HepG2 (cell line): ENCODE data around the gene RRAD. TPM values are rescaled to one million over a fixed set of nuclear protein-coding genes. Genes with fewer than 3 reads are reported as not detected.

Source experiments
- ARNT ChIP-seq: fragments of 450-650 bp; IDR thresholded peaks from 2 replicates; pipeline ENCODE4 v1.6.1; 2017
- CBX2 ChIP-seq, 2 experiments: fragments of 200-600 bp in 1 of 2; sonication (generic); formaldehyde crosslinking in 1 of 2; IDR thresholded peaks; 2 replicates each; pipeline versions ENCODE4 v1.7.0 to v1.8.1; 2018 to 2022; ENCODE audit warnings: low read depth in 2 of 2, low read length in 1 of 2, mild to moderate bottlenecking in 1 of 2, missing genetic modification reagents in 1 of 2
- CCAR2 ChIP-seq: fragments of 200-400 bp; formaldehyde crosslinking; optimal IDR thresholded peaks from 2 replicates; pipeline ENCODE3; 2018; ENCODE audit warnings: low read depth, mild to moderate bottlenecking, low read length, moderate library complexity
- CREB1 ChIP-seq, 2 experiments: fragments of 450-650 bp in 1 of 2; IDR thresholded peaks; 2 replicates each; pipeline ENCODE4 v1.6.1; 2016 to 2017; ENCODE audit warnings: control low read depth in 1 of 2, mild to moderate bottlenecking in 1 of 2, missing compliant biosample characterization in 1 of 2, missing genetic modification characterization in 1 of 2
- DMAP1 ChIP-seq: IDR thresholded peaks from 2 replicates; pipeline ENCODE4 v1.6.1; 2016
- GATAD1 ChIP-seq: IDR thresholded peaks from 2 replicates; pipeline ENCODE4 v1.6.1; 2016; ENCODE audit warnings: missing genetic modification reagents, missing compliant biosample characterization
- NPAS2 ChIP-seq: sonication (generic); formaldehyde crosslinking; IDR thresholded peaks from 2 replicates; pipeline ENCODE4 v1.8.0; 2022; ENCODE audit warnings: mild to moderate bottlenecking, missing genetic modification reagents, borderline replicate concordance
- RXRB ChIP-seq: IDR thresholded peaks from 2 replicates; pipeline ENCODE4 v1.6.1; 2016; ENCODE audit warnings: borderline replicate concordance, missing genetic modification reagents, missing compliant biosample characterization
- SNAI1 ChIP-seq: sonication (generic); formaldehyde crosslinking; IDR thresholded peaks from 2 replicates; pipeline ENCODE4 v1.5.0; 2020; ENCODE audit warnings: mild to moderate bottlenecking, missing genetic modification reagents, borderline replicate concordance
- SP1 ChIP-seq, 2 experiments: fragments of 450-650 bp in 1 of 2; sonication (generic) in 1 of 2; formaldehyde crosslinking in 1 of 2; IDR thresholded peaks; 2 replicates each; pipeline versions ENCODE4 v1.4.0 to v1.6.1; 2016 to 2020; ENCODE audit warnings: missing genetic modification reagents in 1 of 2
- YY1 ChIP-seq: IDR thresholded peaks from 2 replicates; pipeline ENCODE4 v1.6.1; 2011; ENCODE audit warnings: low read length, low read depth, moderate library complexity, mild to moderate bottlenecking; ENCODE audit not compliant: insufficient read depth, insufficient replicate concordance
- ZMYM2 ChIP-seq: sonication (generic); formaldehyde crosslinking; IDR thresholded peaks from 2 replicates; pipeline ENCODE4 v1.8.0; 2022; ENCODE audit warnings: mild to moderate bottlenecking, missing genetic modification reagents
- ZMYM4 ChIP-seq: sonication (generic); formaldehyde crosslinking; IDR thresholded peaks from 2 replicates; pipeline ENCODE4 v1.8.1; 2023; ENCODE audit warnings: mild to moderate bottlenecking, missing genetic modification reagents
- ZNF296 ChIP-seq: sonication (generic); formaldehyde crosslinking; conservative IDR thresholded peaks from 2 replicates; pipeline ENCODE4 v1.5.0; 2020; ENCODE audit warnings: mild to moderate bottlenecking, missing genetic modification reagents
- ZNF460 ChIP-seq: sonication (generic); formaldehyde crosslinking; IDR thresholded peaks from 2 replicates; pipeline ENCODE4 v1.5.1; 2020; ENCODE audit warnings: missing genetic modification reagents, mild to moderate bottlenecking, borderline replicate concordance
- ZNF557 ChIP-seq: sonication (generic); formaldehyde crosslinking; IDR thresholded peaks from 2 replicates; pipeline ENCODE4 v1.4.0; 2020; ENCODE audit warnings: missing genetic modification reagents
- ZNF569 ChIP-seq: sonication (generic); formaldehyde crosslinking; IDR thresholded peaks from 2 replicates; pipeline ENCODE4 v1.5.0; 2020; ENCODE audit warnings: mild to moderate bottlenecking, missing genetic modification reagents, moderate library complexity, borderline replicate concordance
- ZNF619 ChIP-seq: sonication (generic); formaldehyde crosslinking; IDR thresholded peaks from 2 replicates; pipeline ENCODE4 v1.4.0; 2020; ENCODE audit warnings: mild to moderate bottlenecking, missing genetic modification reagents
- ZNF672 ChIP-seq: sonication (generic); formaldehyde crosslinking; IDR thresholded peaks from 2 replicates; pipeline ENCODE4 v1.8.1; 2022; ENCODE audit warnings: missing genetic modification reagents
- ZNF713 ChIP-seq: sonication (generic); formaldehyde crosslinking; IDR thresholded peaks from 2 replicates; pipeline ENCODE4 v1.4.0; 2020; ENCODE audit warnings: mild to moderate bottlenecking, missing genetic modification reagents
- ZNF749 ChIP-seq: sonication (generic); formaldehyde crosslinking; IDR thresholded peaks from 2 replicates; pipeline ENCODE4 v1.8.0; 2022; ENCODE audit warnings: mild to moderate bottlenecking, missing genetic modification reagents, moderate library complexity, borderline replicate concordance
- ZSCAN12 ChIP-seq: sonication (generic); formaldehyde crosslinking; IDR thresholded peaks from 2 replicates; pipeline ENCODE4 v1.9.0; 2021; ENCODE audit warnings: mild to moderate bottlenecking, missing genetic modification reagents
- polyA plus RNA-seq, 8 experiments: library from polyadenylated mRNA; depleted of rRNA in 3 of 8; stranded (reverse) in 7 of 8; unstranded in 1 of 8; fragments of >200 nt; fragmentation: Illumina TruSeq in 4 of 8; extraction: Trizol in 4 of 8; gene quantifications; 2 replicates each; pipeline versions ENCODE4 v1.2.1 to v1.2.3, GENCODE V29; 2011 to 2016; ENCODE audit warnings: low read depth in 4 of 8, missing spikeins in 1 of 8, mixed read lengths in 1 of 8; ENCODE audit not compliant: insufficient read depth in 1 of 8
- total RNA-seq, 5 experiments: library from RNA; depleted of rRNA; stranded (reverse); fragments of >200 nt; fragmentation: Illumina TruSeq; extraction: Trizol; gene quantifications; 2 replicates each; pipeline ENCODE4 v1.2.3, GENCODE V29; 2016; ENCODE audit warnings: low read depth in 1 of 5
- TF ChIP-seq, protein P1 (sequence below): sonication (generic); formaldehyde crosslinking; IDR thresholded peaks from 2 replicates; pipeline ENCODE4 v1.4.0; 2020; ENCODE audit warnings: mild to moderate bottlenecking, missing genetic modification reagents
- TF ChIP-seq, protein P2 (sequence below): sonication (generic); formaldehyde crosslinking; IDR thresholded peaks from 2 replicates; pipeline ENCODE4 v1.5.1; 2020; ENCODE audit warnings: mild to moderate bottlenecking, missing genetic modification reagents, borderline replicate concordance

RRAD gene
- total and polyA plus RNA-seq, 2 of the 13 experiments (the other 11 are each of a cell fraction or from before 2014, with no cell fraction given), result 0.80 to 1.1 TPM

DNA sequence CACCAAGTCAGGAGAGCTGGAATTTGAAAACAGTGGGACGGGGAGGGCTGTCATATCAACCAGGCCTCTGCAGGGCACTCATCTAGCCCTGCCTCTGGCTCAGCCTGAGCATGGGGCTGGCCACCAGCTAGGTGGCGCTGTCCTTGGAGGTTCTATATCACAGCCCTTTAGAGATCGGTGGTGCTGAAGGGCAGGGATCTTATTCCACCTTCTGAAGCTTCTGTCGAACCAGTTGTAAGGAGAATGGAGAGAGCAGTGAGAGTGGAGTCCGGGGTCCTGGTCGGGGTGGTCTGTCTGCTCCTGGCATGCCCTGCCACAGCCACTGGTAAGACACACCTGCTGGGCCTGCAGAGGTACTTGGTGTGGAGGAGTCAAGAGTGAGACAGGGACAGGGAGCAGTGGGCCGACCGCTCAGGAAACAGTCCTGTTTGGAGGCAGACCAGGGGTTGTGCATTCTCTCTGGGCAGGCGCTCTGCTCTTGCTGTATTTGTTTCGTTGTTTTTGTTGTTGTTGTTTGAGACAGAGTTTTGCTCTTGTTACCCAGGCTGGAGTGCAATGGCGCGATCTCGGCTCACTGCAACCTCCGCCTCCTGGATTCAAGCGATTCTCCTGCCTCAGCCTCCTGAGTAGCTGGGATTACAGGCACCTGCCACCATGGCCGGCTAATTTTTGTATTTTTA is 35.9 kb upstream of the RRAD start, which contains the start of gene CES3 (continued):
- TF ChIP-seq, protein P1, sequence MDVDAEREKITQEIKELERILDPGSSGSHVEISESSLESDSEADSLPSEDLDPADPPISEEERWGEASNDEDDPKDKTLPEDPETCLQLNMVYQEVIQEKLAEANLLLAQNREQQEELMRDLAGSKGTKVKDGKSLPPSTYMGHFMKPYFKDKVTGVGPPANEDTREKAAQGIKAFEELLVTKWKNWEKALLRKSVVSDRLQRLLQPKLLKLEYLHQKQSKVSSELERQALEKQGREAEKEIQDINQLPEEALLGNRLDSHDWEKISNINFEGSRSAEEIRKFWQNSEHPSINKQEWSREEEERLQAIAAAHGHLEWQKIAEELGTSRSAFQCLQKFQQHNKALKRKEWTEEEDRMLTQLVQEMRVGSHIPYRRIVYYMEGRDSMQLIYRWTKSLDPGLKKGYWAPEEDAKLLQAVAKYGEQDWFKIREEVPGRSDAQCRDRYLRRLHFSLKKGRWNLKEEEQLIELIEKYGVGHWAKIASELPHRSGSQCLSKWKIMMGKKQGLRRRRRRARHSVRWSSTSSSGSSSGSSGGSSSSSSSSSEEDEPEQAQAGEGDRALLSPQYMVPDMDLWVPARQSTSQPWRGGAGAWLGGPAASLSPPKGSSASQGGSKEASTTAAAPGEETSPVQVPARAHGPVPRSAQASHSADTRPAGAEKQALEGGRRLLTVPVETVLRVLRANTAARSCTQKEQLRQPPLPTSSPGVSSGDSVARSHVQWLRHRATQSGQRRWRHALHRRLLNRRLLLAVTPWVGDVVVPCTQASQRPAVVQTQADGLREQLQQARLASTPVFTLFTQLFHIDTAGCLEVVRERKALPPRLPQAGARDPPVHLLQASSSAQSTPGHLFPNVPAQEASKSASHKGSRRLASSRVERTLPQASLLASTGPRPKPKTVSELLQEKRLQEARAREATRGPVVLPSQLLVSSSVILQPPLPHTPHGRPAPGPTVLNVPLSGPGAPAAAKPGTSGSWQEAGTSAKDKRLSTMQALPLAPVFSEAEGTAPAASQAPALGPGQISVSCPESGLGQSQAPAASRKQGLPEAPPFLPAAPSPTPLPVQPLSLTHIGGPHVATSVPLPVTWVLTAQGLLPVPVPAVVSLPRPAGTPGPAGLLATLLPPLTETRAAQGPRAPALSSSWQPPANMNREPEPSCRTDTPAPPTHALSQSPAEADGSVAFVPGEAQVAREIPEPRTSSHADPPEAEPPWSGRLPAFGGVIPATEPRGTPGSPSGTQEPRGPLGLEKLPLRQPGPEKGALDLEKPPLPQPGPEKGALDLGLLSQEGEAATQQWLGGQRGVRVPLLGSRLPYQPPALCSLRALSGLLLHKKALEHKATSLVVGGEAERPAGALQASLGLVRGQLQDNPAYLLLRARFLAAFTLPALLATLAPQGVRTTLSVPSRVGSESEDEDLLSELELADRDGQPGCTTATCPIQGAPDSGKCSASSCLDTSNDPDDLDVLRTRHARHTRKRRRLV (CRISPR knock-in tag), result no peak
- TF ChIP-seq ZMYM4 (CRISPR knock-in tag) (peak; percentile 66), YY1 (no peak), ZNF296 (no peak), RXRB (CRISPR knock-in tag) (peak; percentile 68; the same call in 1 of the 2 replicates), NPAS2 (no peak), ZNF672 (CRISPR knock-in tag) (no peak), GATAD1 (CRISPR knock-in tag) (peak; percentile 79), DMAP1 (CRISPR knock-in tag) (no peak), ZNF569 (CRISPR knock-in tag) (no peak), ZNF619 (CRISPR knock-in tag) (peak; percentile 76; the same call in 1 of the 2 replicates), ZMYM2 (no peak), SP1 (IDR thresholded peaks at IDR 0.05) (no peak), SP1 (CRISPR knock-in tag; IDR thresholded peaks at IDR 0.05) (no peak), CBX2 (IDR thresholded peaks at IDR 0.05; ENCODE audit: low read depth, low read length) (no peak), CBX2 (CRISPR knock-in tag; IDR thresholded peaks at IDR 0.05; ENCODE audit: low read depth) (no peak), ZNF713 (CRISPR knock-in tag) (no peak), ZNF749 (CRISPR knock-in tag) (no peak; the same call in 1 of the 2 replicates), ZNF557 (CRISPR knock-in tag) (no peak), SNAI1 (CRISPR knock-in tag) (no peak), ARNT (no peak), CCAR2 (no peak), ZNF460 (CRISPR knock-in tag) (no peak), CREB1 (IDR thresholded peaks at IDR 0.05) (no peak), CREB1 (CRISPR knock-in tag; IDR thresholded peaks at IDR 0.05) (no peak), ZSCAN12 (CRISPR knock-in tag) (peak; percentile 66; the same call in 1 of the 2 replicates)
- TF ChIP-seq, protein P2, sequence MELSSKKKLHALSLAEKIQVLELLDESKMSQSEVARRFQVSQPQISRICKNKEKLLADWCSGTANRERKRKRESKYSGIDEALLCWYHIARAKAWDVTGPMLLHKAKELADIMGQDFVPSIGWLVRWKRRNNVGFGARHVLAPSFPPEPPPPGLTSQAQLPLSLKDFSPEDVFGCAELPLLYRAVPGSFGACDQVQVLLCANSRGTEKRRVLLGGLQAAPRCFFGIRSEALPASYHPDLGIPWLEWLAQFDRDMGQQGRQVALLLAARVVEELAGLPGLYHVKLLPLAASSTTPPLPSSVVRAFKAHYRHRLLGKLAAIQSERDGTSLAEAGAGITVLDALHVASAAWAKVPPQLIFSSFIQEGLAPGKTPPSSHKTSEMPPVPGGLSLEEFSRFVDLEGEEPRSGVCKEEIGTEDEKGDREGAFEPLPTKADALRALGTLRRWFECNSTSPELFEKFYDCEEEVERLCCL, result no peak
